Measurements from ENCODE around the gene MUCL3.
A peak's percentile ranks its signal among the peaks of the same experiment; 100 is the strongest.

- no peak for TF ChIP-seq GABPA (IDR thresholded peaks at IDR 0.05; ENCODE audit: low read depth)
- TF ChIP-seq POLR2AphosphoS5 (IDR thresholded peaks at IDR 0.05; ENCODE audit: low read depth, low read length): no peak
- no peak for TF ChIP-seq CHD2 (IDR thresholded peaks at IDR 0.05; ENCODE audit: low read length, partially characterized antibody)
- no peak for TF ChIP-seq RCOR1 (IDR thresholded peaks at IDR 0.05; ENCODE audit: low read length)
- TF ChIP-seq CTCF (IDR thresholded peaks at IDR 0.05): peak; percentile 24; the same call in 1 of the 2 replicates
- no peak for TF ChIP-seq MXI1 (IDR thresholded peaks at IDR 0.05; ENCODE audit: low read depth, low read length)
- no peak for TF ChIP-seq JUND (IDR thresholded peaks at IDR 0.05)
- TF ChIP-seq MAX (IDR thresholded peaks at IDR 0.05; ENCODE audit: low read depth): no peak
These were observed 47.7 kb upstream of the MUCL3 start for GRCh38 chr6:30893001-30893591.
